Measurements from ENCODE around the gene DENND5A. TPM values are rescaled to one million over a fixed set of nuclear protein-coding genes. Genes with fewer than 3 reads are reported as not detected.
"Not testable (repeated sequence)": the region's sequence is repeated elsewhere in the genome, so short reads cannot be mapped to it uniquely, and the experiment has no call there.

Gene DENND5A
- total and polyA plus RNA-seq, 2 donors (not counting 1 experiment from before 2014, with no cell fraction given), result 41.3 to 66.5 TPM

DNA sequence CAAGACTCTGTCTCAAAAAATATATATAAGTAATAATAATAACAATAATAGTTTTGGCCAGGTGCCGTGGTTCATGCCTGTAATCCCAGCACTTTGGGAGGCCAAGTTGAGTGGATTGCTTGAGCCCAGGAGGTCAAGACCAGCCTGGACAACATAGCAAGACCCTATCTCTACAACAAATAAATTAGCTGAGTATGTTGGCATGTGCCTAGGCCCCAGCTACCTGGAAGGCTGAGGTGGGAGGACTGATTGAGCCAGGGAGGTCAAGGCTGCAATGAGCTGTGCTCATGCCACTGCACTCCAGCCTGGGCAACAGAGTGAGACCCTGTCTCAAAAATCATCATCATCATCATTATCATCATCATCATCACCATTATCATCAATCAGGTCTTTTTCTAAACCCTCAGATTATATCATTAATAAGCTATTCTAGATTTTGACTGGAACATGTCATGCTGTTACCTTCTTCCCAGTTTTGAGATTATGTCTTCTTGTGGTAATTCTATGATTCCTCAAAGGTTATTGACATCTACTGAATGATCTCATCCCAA is 39.3 kb downstream of the DENND5A start:
- no CpG with 5 or more reads among the region's 1 CpG for WGBS (ENCODE audit: insufficient coverage)
- Mint-ChIP-seq H3K4me1 (peaks cover 18% of the 10 kb centered on the region), H3K27me3 (no peaks in the 10 kb centered on the region), H3K4me3 (no peak overlapping the region), H3K27ac (no peak overlapping the region), H3K9me3 (ENCODE audit: insufficient read depth) (no peaks in the 10 kb centered on the region)
- Histone ChIP-seq H3K9ac (ENCODE audit: low read length) (no peak overlapping the region), H3K79me2 (ENCODE audit: control insufficient read depth, insufficient read depth, low read length) (peaks cover 81% of the 10 kb centered on the region), H3K27ac (ENCODE audit: low read length in 2 of 2) (no peak overlapping the region), H3K4me2 (replicated peaks; ENCODE audit: low read depth, low read length, poor library complexity, severe bottlenecking) (no peak overlapping the region), H3K9me3 (ENCODE audit: control extremely low read depth in 1 of 3, control insufficient read depth in 2 of 3, insufficient read depth in 1 of 3, low read length in 2 of 3) (no peaks in the 10 kb centered on the region), H3K36me3 (replicated peaks in 1 of 2; ENCODE audit: control extremely low read depth in 1 of 2, control insufficient read depth in 1 of 2, extremely low read depth in 1 of 2, insufficient read depth in 2 of 2, low read length in 1 of 2) (no peaks in the 10 kb centered on the region), H3K4me3 (ENCODE audit: control extremely low read depth in 1 of 5, extremely low read depth in 1 of 5, insufficient read depth in 1 of 5, low read depth in 2 of 5, low read length in 4 of 5) (no peak overlapping the region), H4K20me1 (ENCODE audit: control insufficient read depth, insufficient read depth, low read length, poor library complexity, severe bottlenecking) (no peaks in the 10 kb centered on the region), H2AFZ (ENCODE audit: insufficient read depth, low read depth, low read length, poor library complexity, severe bottlenecking) (no peak overlapping the region), H3K27me3 (replicated peaks in 1 of 4; ENCODE audit: control extremely low read depth in 1 of 4, control insufficient read depth in 3 of 4, insufficient read depth in 4 of 4, low read length in 3 of 4) (no peaks in the 10 kb centered on the region), H3K4me1 (ENCODE audit: control insufficient read depth in 2 of 2, insufficient read depth in 2 of 2, low read length in 2 of 2) (peaks cover 4 to 8% of the 10 kb centered on the region in 2 donors)
- TF ChIP-seq, protein P1, sequence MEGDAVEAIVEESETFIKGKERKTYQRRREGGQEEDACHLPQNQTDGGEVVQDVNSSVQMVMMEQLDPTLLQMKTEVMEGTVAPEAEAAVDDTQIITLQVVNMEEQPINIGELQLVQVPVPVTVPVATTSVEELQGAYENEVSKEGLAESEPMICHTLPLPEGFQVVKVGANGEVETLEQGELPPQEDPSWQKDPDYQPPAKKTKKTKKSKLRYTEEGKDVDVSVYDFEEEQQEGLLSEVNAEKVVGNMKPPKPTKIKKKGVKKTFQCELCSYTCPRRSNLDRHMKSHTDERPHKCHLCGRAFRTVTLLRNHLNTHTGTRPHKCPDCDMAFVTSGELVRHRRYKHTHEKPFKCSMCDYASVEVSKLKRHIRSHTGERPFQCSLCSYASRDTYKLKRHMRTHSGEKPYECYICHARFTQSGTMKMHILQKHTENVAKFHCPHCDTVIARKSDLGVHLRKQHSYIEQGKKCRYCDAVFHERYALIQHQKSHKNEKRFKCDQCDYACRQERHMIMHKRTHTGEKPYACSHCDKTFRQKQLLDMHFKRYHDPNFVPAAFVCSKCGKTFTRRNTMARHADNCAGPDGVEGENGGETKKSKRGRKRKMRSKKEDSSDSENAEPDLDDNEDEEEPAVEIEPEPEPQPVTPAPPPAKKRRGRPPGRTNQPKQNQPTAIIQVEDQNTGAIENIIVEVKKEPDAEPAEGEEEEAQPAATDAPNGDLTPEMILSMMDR (IDR thresholded peaks at IDR 0.05), result no peak
- TF ChIP-seq EZH2 (IDR thresholded peaks at IDR 0.05; ENCODE audit: borderline replicate concordance, insufficient read depth, low read depth, low read length, poor library complexity, severe bottlenecking), result no peak
- intact Hi-C loops (cut with micrococcal nuclease), result no loop called here
- ATAC-seq (ENCODE audit: low read depth), result no peak
- no peak for DNase-seq
- CTCF ChIA-PET, result no interaction called here
- POLR2A ChIA-PET, result no interaction called here

DNA sequence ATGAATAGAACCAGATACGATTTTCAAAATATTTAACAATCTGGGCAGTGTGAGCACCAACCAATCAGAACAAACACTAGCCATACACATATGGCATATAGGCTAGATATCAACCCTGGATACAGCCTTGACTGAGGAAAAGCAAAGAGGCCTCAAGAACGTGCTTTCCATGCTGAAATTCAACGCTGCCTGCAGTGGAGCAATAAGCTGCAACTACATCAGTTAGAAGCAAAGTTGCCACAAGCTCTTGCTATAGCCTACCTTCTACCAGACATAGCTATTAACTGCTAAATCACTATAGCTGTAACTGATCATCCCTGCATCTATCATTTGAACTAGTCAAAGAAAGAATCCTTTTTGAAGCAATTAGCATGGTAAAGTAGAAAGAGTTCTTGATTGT is 42.5 kb downstream of the DENND5A start:
- no peak for DNase-seq
- intact Hi-C loops (cut with micrococcal nuclease), result no loop called here
- POLR2A ChIA-PET, result no interaction called here
- Histone ChIP-seq H4K20me1 (ENCODE audit: control insufficient read depth, insufficient read depth, low read length, poor library complexity, severe bottlenecking) (no peaks in the 10 kb centered on the region), H3K27ac (ENCODE audit: low read length in 2 of 2) (no peak overlapping the region), H2AFZ (ENCODE audit: insufficient read depth, low read depth, low read length, poor library complexity, severe bottlenecking) (no peak overlapping the region), H3K9ac (ENCODE audit: low read length) (no peak overlapping the region), H3K4me1 (ENCODE audit: control insufficient read depth in 2 of 2, insufficient read depth in 2 of 2, low read length in 2 of 2) (peaks cover 0 to 4% of the 10 kb centered on the region in 2 donors), H3K27me3 (replicated peaks in 1 of 4; ENCODE audit: control extremely low read depth in 1 of 4, control insufficient read depth in 3 of 4, insufficient read depth in 4 of 4, low read length in 3 of 4) (no peaks in the 10 kb centered on the region), H3K4me2 (replicated peaks; ENCODE audit: low read depth, low read length, poor library complexity, severe bottlenecking) (no peak overlapping the region), H3K36me3 (replicated peaks in 1 of 2; ENCODE audit: control extremely low read depth in 1 of 2, control insufficient read depth in 1 of 2, extremely low read depth in 1 of 2, insufficient read depth in 2 of 2, low read length in 1 of 2) (no peaks in the 10 kb centered on the region), H3K9me3 (ENCODE audit: control extremely low read depth in 1 of 3, control insufficient read depth in 2 of 3, insufficient read depth in 1 of 3, low read length in 2 of 3) (no peaks in the 10 kb centered on the region), H3K4me3 (ENCODE audit: control extremely low read depth in 1 of 5, extremely low read depth in 1 of 5, insufficient read depth in 1 of 5, low read depth in 2 of 5, low read length in 4 of 5) (no peak overlapping the region), H3K79me2 (ENCODE audit: control insufficient read depth, insufficient read depth, low read length) (peaks cover 72% of the 10 kb centered on the region)
- 82% methylated on average over 2 of the region's 3 CpGs for WGBS (ENCODE audit: insufficient coverage)
- CTCF ChIA-PET, result no interaction called here
- Mint-ChIP-seq H3K27me3 (no peaks in the 10 kb centered on the region), H3K9me3 (ENCODE audit: insufficient read depth) (no peaks in the 10 kb centered on the region), H3K4me1 (peaks cover 12% of the 10 kb centered on the region), H3K27ac (no peak overlapping the region), H3K4me3 (no peak overlapping the region)
- TF ChIP-seq EZH2 (IDR thresholded peaks at IDR 0.05; ENCODE audit: borderline replicate concordance, insufficient read depth, low read depth, low read length, poor library complexity, severe bottlenecking), result no peak
- TF ChIP-seq, protein P1 (IDR thresholded peaks at IDR 0.05), result no peak
- ATAC-seq (ENCODE audit: low read depth), result no peak

DNA sequence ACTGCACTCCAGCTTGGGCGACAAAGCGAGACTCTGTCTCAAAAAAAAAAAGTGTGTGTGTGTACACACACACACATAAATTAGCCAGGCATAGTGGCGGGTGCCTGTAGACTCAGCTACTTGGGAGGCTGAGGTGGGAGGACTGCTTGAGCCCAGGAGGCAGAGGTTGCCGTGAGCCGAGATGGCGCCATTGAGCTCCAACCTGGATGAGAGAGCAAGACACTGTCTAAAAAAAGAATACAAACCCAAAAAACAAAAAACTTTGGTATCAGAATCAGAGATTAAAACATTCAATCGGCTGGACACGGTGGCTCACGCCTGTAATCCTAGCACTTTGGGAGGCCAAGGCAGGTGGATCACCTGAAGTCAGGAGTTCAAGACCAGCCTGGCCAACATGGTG is 44.3 kb downstream of the DENND5A start:
- CTCF ChIA-PET, result not testable (repeated sequence)

More for the DNA sequence above, 44.3 kb downstream of the DENND5A start:
- ATAC-seq (ENCODE audit: low read depth); H3K4me1 Mint-ChIP-seq; H3K9ac ChIP-seq (ENCODE audit: low read length); H3K9me3 ChIP-seq (ENCODE audit: control extremely low read depth in 1 of 3, control insufficient read depth in 2 of 3, insufficient read depth in 1 of 3, low read length in 2 of 3); H3K27me3 Mint-ChIP-seq; DNase-seq; H3K27ac Mint-ChIP-seq; H3K4me2 ChIP-seq (replicated peaks; ENCODE audit: low read depth, low read length, poor library complexity, severe bottlenecking); POLR2A ChIA-PET; H3K4me3 Mint-ChIP-seq; H3K4me1 ChIP-seq (ENCODE audit: control insufficient read depth in 2 of 2, insufficient read depth in 2 of 2, low read length in 2 of 2); H3K27me3 ChIP-seq (replicated peaks in 1 of 4; ENCODE audit: control extremely low read depth in 1 of 4, control insufficient read depth in 3 of 4, insufficient read depth in 4 of 4, low read length in 3 of 4); H3K9me3 Mint-ChIP-seq (ENCODE audit: insufficient read depth); H3K27ac ChIP-seq (ENCODE audit: low read length in 2 of 2); intact Hi-C loops (cut with micrococcal nuclease); H2AFZ ChIP-seq (ENCODE audit: insufficient read depth, low read depth, low read length, poor library complexity, severe bottlenecking); H3K36me3 ChIP-seq (replicated peaks in 1 of 2; ENCODE audit: control extremely low read depth in 1 of 2, control insufficient read depth in 1 of 2, extremely low read depth in 1 of 2, insufficient read depth in 2 of 2, low read length in 1 of 2); H4K20me1 ChIP-seq (ENCODE audit: control insufficient read depth, insufficient read depth, low read length, poor library complexity, severe bottlenecking); H3K4me3 ChIP-seq (ENCODE audit: control extremely low read depth in 1 of 5, extremely low read depth in 1 of 5, insufficient read depth in 1 of 5, low read depth in 2 of 5, low read length in 4 of 5): not testable (repeated sequence)
- WGBS (ENCODE audit: insufficient coverage), result 90% methylated on average over 2 of the region's 9 CpGs
- H3K79me2 ChIP-seq (ENCODE audit: control insufficient read depth, insufficient read depth, low read length), result peaks cover 76% of the 10 kb centered on the region
